Measurements from ENCODE around the gene CASP14.

DNA sequence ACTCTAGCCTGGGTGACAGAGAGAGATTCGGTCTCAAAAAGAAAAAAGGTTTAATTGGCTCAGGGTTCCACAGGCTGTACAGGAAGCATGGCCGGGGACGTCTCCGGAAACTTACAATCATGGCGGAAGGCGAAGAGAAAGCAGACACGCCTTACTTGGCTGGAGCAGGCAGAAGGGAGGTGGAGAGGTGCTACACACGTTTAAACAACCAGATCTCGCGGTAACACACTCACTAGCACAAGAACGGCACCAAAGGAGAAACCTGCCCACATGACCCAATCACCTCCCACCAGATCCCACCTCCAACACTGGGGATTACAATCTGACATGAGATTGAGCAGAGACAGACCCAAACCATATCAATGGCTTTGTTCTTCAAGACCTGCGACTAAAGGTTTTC, 12.8 kb downstream of the CASP14 start:
- TF ChIP-seq SIN3A (IDR thresholded peaks at IDR 0.05; ENCODE audit: low read depth, low read length) (no peak), WRNIP1 (IDR thresholded peaks at IDR 0.05; ENCODE audit: borderline replicate concordance, low read depth, low read length) (no peak), CTCF (IDR thresholded peaks at IDR 0.05 in 2 of 3, conservative IDR thresholded peaks at IDR 0.05 in 1 of 3; ENCODE audit: control insufficient read depth in 2 of 3, extremely low read depth in 1 of 3, insufficient read depth in 1 of 3, low read depth in 3 of 3, low read length in 3 of 3) (no peak), EZH2 (IDR thresholded peaks at IDR 0.05; ENCODE audit: borderline replicate concordance, control insufficient read depth, low read depth, low read length) (no peak), POLR2A (IDR thresholded peaks at IDR 0.05; ENCODE audit: low read depth, low read length) (no peak), NFIC (IDR thresholded peaks at IDR 0.05; ENCODE audit: low read depth, low read length) (no peak), REST (IDR thresholded peaks at IDR 0.05; ENCODE audit: low read depth, low read length) (no peak)
- TF ChIP-seq, protein P1, sequence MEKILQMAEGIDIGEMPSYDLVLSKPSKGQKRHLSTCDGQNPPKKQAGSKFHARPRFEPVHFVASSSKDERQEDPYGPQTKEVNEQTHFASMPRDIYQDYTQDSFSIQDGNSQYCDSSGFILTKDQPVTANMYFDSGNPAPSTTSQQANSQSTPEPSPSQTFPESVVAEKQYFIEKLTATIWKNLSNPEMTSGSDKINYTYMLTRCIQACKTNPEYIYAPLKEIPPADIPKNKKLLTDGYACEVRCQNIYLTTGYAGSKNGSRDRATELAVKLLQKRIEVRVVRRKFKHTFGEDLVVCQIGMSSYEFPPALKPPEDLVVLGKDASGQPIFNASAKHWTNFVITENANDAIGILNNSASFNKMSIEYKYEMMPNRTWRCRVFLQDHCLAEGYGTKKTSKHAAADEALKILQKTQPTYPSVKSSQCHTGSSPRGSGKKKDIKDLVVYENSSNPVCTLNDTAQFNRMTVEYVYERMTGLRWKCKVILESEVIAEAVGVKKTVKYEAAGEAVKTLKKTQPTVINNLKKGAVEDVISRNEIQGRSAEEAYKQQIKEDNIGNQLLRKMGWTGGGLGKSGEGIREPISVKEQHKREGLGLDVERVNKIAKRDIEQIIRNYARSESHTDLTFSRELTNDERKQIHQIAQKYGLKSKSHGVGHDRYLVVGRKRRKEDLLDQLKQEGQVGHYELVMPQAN (conservative IDR thresholded peaks at IDR 0.05), result no peak

Data from GM12878 (cell line).